ENCODE measurements around the gene ELL2. TPM values are rescaled to one million over a fixed set of nuclear protein-coding genes. Genes with fewer than 3 reads are reported as not detected.

Gene ELL2
- total RNA-seq, 1 experiment from 2014 or later: 27.5 TPM

DNA sequence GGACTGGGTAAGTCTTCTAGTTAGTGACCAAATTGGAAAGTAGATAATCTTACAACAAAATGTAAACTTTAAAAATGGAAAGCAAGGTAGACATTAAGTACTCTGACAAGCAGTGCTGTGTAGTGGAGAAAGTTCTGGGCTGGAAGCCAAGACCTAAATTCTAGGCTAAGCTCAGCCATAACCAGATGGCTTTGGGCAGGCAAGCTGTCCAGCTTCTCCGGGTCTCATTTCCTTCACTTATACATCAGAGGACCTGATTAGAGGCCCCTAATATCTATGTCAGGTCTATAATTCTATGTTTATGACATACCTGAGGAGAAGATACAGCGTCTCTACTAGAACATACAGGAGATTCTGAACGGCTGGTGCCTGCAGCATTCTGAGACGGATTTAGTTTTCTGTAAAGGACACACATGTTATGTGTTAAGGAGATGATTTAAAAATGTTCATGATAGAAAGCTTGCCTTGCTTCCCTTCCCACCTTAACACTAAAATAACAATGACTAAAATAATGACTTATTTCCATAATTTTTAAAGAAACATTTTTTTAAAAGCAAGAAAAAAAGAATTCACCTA, 61.2 kb downstream of the ELL2 start:
- TF ChIP-seq, protein P1, sequence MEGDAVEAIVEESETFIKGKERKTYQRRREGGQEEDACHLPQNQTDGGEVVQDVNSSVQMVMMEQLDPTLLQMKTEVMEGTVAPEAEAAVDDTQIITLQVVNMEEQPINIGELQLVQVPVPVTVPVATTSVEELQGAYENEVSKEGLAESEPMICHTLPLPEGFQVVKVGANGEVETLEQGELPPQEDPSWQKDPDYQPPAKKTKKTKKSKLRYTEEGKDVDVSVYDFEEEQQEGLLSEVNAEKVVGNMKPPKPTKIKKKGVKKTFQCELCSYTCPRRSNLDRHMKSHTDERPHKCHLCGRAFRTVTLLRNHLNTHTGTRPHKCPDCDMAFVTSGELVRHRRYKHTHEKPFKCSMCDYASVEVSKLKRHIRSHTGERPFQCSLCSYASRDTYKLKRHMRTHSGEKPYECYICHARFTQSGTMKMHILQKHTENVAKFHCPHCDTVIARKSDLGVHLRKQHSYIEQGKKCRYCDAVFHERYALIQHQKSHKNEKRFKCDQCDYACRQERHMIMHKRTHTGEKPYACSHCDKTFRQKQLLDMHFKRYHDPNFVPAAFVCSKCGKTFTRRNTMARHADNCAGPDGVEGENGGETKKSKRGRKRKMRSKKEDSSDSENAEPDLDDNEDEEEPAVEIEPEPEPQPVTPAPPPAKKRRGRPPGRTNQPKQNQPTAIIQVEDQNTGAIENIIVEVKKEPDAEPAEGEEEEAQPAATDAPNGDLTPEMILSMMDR (conservative IDR thresholded peaks at IDR 0.05): no peak
- no peak overlapping the region for H3K9ac ChIP-seq (ENCODE audit: extremely low read depth, insufficient read length, low read length)
- no peaks in the 10 kb centered on the region for H4K20me1 ChIP-seq (ENCODE audit: control insufficient read depth, insufficient read depth, insufficient read length)
- no peaks in the 10 kb centered on the region for H3K9me3 ChIP-seq (ENCODE audit: control insufficient read depth, low read depth, low read length)
- no peak overlapping the region for H2BK20ac ChIP-seq (ENCODE audit: low read depth, low read length, poor library complexity, severe bottlenecking)
- H2BK15ac ChIP-seq (ENCODE audit: low read depth, low read length): no peak overlapping the region
- no peak overlapping the region for H3K23ac ChIP-seq (ENCODE audit: insufficient read length, low read depth, low read length)
- H3K27ac Mint-ChIP-seq: no peak overlapping the region
- no peak for DNase-seq
- H3K27me3 Mint-ChIP-seq (ENCODE audit: low read depth): no peaks in the 10 kb centered on the region
- no peak overlapping the region for H3K4me2 ChIP-seq (ENCODE audit: insufficient read depth, insufficient read length, low read length)
- H4K5ac ChIP-seq (ENCODE audit: insufficient read length, low read depth, low read length): no peak overlapping the region
- no peak overlapping the region for H2AFZ ChIP-seq (ENCODE audit: low read length)
- no CpG with 5 or more reads among the region's 4 CpGs for WGBS (ENCODE audit: extremely low coverage, insufficient read length, low lambda C conversion rate)
- H2BK12ac ChIP-seq (ENCODE audit: insufficient read length, low read depth, low read length): no peak overlapping the region
- no peak overlapping the region for H3K27ac ChIP-seq (ENCODE audit: insufficient read length, low read depth, low read length)
- H3K4me1 ChIP-seq (ENCODE audit: insufficient read depth, low read length): peaks cover 2% of the 10 kb centered on the region
- H3K56ac ChIP-seq (ENCODE audit: insufficient read length, low read depth, low read length): no peak overlapping the region
- no peak overlapping the region for H3K18ac ChIP-seq (ENCODE audit: insufficient read length, low read depth, low read length)
- H3T11ph ChIP-seq (ENCODE audit: low read length): no peak overlapping the region
- no peak overlapping the region for H4K8ac ChIP-seq (replicated peaks; ENCODE audit: insufficient read length, low read depth, low read length)
- H3K9me3 Mint-ChIP-seq: no peaks in the 10 kb centered on the region
- H2AK5ac ChIP-seq (ENCODE audit: insufficient read length, low read length): no peak overlapping the region
- H3K23me2 ChIP-seq (ENCODE audit: insufficient read length, low read depth, low read length, poor library complexity, severe bottlenecking): no peaks in the 10 kb centered on the region
- H3K14ac ChIP-seq (ENCODE audit: insufficient read depth, low read length): no peak overlapping the region
- no peaks in the 10 kb centered on the region for H3K27me3 ChIP-seq (ENCODE audit: insufficient read depth, low read length)
- no peak overlapping the region for H3K4ac ChIP-seq (ENCODE audit: low read depth, low read length)
- H3K79me1 ChIP-seq (ENCODE audit: insufficient read depth, low read depth, low read length, poor library complexity, severe bottlenecking): no peaks in the 10 kb centered on the region
- H3K4me3 Mint-ChIP-seq: no peak overlapping the region
- peaks cover 0 to 19% (median 10%) of the 10 kb centered on the region in 3 experiments; a peak in 4 of 7 replicates for H3K36me3 Mint-ChIP-seq (ENCODE audit: insufficient read depth in 1 of 3, low read depth in 3 of 3)
- H2BK120ac ChIP-seq (ENCODE audit: low read depth, low read length, poor library complexity, severe bottlenecking): no peak overlapping the region
- H3K4me1 Mint-ChIP-seq: peaks cover 23 to 29% of the 10 kb centered on the region in 2 experiments
- H3K79me2 ChIP-seq (ENCODE audit: insufficient read depth, low read length): no peaks in the 10 kb centered on the region
- no peak overlapping the region for H2BK5ac ChIP-seq (ENCODE audit: insufficient read length, low read length)
- H4K91ac ChIP-seq (ENCODE audit: insufficient read length, low read depth, low read length): no peak overlapping the region
